GM21390 (cell line): ENCODE measurements around the gene WDR49.
"Not testable (repeated sequence)": the region's sequence is repeated elsewhere in the genome, so short reads cannot be mapped to it uniquely, and the experiment has no call there.

Source experiments
- ATAC-seq: cut with Tn5 transposase; IDR thresholded peaks from one replicate; pipeline ENCODE4 v1.9.1; 2021; ENCODE audit not compliant: unreplicated experiment

WDR49 gene

DNA sequence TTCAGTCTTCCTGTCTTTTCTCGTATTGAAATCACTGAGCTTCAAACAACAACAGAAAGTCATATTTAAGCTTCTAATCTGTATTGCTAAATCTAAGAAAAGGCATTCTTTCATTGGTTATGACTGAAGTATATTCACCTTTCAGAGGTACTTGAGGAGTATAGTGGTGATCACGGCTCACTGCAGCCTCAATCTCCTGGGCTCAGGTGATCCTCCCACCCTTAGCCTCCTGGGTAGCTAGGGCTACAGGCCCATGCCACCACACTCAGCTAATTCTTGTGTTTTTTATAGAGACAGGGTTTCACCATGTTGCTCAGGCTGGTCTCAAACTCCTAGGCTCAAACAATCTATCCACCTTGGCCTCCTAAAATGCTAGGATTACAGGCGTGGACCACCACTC is 38.7 kb downstream of the WDR49 start:
- no peak for ATAC-seq

DNA sequence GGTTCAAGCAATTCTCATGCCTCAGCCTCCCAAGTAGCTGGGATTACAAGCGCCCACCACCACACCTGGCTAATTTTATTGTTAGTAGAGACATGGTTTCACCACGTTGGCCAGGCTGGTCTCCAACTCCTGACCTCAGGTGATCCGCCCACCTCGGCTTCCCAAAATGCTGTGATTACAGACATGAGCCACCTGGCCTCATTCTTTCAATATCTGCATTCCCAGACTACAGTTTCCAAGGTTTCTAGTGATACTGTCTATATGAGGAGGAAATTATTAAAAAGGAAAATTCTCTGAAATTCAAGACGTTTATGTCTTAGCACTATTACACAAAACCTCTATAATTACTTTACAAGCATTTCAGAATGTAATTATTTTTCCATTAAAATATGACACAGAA is 39.5 kb downstream of the WDR49 start:
- not testable (repeated sequence) for ATAC-seq

DNA sequence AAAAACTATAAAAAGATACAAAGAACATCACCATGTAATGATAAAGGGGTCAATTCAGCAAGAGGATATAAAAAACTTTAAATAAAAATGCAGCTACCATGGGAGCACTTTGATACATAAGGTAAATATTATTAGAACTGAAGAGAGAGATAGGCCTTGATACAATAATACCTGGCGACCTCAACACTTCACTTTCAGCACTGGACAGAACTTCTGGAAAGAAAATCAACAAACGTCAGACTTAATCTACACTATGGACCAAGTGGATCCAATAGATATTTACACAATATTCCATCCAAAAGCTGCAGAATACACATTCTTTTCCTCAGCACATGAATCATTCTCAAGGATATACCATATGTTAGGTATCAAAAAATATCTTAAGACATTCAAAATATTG is 42.0 kb downstream of the WDR49 start:
- ATAC-seq, result no peak

DNA sequence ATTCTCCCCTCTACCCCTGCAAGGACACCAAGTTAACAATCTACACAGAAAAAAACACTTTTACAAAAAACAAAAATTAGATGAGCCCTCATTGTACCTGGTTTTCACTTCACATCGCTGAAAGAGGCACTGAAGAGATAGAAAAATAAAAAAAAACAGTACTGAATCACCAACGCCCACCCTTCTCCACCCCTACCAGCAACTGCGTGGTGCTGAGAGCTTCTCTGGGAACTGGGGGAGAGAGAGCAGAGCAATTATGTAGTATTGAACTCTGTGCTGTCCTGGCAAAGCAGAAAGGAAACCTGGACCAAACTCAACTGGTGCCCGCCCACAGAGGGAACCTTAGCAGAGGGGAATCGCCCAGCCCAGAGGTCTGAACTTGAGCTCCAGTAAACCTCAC is 44.6 kb downstream of the WDR49 start:
- ATAC-seq, result no peak

DNA sequence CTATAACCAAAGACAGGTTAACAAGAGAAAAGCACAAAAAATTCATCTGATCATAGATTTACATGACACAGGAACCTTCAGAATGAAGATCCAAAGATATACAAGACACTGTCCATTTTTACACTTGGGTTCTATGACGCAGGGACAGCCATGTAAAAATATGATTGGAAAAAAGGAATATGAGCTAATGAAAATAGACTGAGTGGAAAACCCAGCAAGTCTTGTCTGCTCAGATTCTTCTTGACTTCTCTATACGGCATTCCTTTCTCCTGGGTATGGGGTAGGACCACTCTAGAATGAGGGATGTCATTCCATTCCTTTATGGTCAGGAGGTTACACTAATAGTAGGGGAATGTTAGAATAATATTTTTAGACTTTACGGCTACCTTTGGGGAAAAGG is 46.9 kb downstream of the WDR49 start:
- ATAC-seq, result no peak

DNA sequence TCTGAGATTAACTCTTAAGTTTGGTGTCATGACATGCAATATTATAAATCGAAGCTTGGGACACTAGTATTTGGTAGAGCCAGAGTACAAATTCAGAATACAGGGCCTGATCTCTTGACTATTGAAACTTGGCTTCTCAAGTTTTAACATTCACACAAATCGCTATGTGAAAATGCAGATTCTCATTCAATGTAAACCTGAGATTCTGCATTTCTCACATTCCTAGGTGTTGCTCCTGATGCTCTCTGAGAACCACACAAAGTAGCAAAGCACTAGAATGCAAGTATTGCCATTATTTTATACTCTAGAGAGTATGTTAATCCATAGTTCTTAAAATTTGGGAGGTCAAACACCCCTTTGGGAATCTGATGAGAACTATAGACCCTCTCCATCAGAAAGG is 47.9 kb downstream of the WDR49 start:
- no peak for ATAC-seq

DNA sequence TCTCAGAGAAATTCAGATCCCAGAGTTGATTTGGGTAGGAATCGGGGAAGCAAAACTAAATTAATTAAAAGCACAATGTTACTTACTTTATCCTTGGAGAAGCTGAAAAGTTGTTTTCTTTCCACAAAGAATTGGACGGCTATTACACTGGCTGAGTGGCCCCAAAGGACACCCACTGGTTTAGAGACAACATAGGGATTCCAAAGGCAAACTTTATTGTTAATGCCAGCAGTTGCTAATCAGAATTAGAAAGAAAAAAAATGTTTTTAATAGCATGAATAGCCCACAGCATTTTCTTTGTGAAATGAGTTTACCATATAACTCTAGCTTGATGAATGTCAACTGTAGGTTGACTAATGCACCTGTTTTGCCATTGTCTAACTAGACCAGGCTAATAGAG is 51.7 kb downstream of the WDR49 start:
- ATAC-seq, result no peak

DNA sequence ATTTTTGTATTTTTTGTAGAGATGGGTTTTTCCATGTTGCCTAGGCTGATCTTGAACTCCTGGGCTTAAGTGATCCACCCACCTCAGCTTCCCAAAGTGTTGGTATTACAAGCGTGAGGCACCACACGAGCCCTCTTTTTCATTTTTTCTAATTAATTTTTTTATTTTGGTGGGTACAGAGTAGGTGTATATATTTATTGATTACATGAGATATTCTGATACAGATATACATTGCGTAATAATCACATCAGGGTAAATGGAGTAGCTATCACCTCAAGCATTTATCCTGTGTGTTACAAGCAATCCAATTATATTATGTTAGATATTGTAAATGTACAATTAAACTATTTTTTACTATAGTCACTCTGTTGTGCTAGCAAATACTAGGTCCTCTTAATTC is 66.1 kb downstream of the WDR49 start:
- ATAC-seq, result no peak

DNA sequence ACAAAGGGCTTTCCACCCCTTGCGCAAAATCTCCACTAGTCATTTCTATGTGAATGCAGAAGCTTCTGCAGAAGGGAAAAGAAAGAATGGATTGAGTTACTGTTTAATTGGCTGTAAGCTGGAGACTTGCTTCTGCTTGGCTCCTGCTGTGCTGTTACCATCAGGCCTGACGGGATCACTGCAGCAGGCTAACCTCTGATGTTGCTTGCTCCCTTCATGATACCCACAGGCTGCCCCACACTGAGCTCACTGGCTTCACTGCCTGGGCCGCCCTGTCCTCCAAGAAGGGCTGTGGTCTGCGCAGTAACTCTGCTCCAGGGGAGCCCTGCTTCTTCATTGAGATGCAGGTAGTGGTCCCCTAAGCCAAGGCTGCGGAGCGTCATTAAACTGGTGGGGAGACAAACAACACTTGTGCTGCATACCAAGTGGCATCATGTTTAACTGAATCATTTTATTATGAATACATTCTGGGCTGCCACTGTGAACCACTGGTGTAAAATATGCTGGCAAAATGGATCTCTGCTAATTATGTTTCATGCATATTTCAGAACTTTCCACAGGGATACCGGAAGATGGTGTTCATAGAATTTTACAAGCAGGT is 78.6 kb downstream of the WDR49 start:
- no peak for ATAC-seq

DNA sequence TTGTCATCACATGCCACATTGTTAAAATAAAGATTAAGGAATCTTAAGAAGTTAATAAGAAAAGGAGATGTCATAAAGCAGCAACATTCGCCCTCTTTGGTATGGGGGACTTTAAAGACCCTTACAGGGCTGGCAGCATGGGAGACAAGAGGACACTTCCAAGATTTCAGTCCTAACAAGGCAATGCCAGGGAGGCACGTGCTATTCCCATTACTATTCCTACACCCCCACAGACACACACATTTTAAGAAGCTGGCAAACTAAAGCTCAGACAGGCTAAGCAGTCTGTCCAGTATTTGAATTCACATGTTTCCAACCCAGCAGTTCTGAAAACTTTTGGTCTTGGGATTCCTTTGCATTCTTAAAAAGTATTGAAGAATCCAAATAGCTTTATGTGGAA is 80.8 kb downstream of the WDR49 start:
- no peak for ATAC-seq

DNA sequence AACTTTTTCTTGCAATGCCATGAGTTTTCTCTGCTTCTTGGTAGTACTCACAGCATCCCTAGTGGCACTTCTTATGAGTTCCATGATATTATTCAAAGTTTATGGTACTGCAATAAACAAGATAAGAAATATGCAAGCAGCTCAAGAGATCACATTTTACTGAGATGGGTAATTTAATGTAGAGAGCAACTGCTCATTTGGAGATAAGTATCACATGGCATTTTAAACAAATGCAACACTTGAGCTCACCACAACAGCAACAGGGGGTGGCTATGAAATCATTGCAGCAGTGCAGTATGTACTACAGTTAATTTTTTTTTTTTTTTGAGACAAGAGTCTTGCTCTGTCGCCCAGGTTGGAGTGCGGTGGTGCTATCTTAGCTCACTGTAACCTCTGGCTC is 85.1 kb downstream of the WDR49 start:
- no peak for ATAC-seq

DNA sequence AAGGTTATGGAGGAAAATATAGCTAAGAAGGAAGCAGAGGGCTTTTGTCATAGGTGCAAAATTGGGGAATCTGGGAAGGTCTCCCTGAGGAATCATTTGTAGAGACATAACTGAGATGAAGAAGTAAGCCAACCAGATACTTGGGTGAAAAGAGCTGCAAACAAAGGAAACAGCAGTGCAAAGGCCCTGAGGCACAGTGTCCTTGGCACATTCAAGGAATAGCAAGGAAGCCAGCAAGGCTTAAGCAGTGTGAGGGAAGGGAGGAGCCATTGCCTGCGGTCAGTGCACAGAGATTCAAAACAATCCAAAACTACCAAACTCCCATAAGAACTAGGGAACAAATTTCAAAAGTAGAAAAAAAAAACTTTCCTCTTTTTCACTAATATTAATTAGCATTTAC is 88.3 kb downstream of the WDR49 start:
- no peak for ATAC-seq

DNA sequence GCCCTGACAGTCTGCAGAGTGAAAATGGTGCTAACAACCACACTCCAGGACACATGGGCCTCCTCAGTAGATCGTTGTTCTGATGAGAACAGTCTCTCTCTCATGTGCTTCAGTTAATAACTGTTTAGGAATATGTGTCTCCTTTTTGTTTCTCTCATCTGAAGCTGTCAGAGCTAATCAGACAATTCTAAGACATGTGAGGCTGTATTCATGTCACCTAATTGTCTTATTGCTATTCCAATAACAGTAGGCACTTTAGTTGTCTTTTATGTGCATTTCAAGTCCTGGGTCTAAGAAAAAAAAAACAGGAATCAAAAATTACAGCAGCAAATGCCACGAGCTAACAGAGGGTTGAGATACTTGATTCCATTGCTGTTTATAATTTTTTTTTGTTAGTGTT is 89.1 kb downstream of the WDR49 start:
- no peak for ATAC-seq

DNA sequence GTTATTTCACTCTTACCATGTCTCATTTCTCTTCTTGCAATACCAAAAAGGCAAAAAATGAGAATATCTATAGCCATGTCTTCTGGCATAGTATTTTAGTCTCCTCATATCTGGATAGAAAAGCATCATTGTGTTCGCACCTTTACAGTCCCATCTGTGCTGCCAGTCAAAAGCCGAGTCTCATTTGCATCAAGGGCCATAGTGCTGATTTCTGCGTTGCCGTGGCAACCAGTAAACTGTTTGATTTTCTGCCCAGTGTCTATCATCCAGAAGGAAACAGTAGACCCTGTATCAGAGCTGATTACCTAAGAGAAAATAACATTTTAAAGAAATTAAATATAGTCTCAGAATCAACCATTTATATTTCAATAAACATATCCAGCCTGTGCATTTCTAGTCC is 93.8 kb downstream of the WDR49 start:
- no peak for ATAC-seq

DNA sequence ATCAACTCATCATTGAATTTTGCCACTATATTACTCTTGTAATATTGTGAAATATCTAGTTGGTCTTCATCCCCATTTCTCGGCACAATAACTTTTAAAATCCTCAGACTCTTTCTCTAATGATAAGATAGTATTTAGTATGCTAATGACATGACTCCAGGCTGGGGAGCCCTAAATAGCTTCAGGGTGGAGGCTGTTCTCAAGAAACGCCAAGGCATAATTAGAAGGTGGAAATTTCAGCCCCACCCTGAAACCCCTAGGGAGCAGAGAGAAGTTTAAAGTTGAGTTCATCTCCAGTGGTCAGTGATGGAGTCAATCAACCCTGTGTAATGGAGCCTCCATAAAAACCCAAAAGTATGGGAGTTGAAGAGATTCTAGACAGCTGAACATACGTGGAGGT is 98.8 kb downstream of the WDR49 start:
- ATAC-seq, result no peak

DNA sequence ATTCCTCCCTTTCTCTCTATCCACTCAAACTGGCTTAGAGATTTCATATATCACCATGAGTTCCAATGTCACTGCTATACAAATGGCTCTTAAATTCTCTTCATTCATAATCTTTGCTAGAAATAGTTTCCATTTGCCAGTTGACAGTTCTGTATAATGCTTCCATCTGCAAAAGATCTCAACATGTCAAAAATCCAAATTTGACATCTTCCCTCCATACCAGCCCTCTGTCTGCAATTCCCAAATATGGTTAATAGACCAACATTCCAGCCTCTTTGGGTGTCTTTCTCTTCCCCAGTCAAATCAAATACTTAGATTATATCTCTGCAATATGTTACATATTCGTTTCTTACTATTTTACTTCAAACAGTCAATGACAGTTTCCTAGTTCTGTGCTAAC is 115.7 kb downstream of the WDR49 start:
- ATAC-seq, result no peak

DNA sequence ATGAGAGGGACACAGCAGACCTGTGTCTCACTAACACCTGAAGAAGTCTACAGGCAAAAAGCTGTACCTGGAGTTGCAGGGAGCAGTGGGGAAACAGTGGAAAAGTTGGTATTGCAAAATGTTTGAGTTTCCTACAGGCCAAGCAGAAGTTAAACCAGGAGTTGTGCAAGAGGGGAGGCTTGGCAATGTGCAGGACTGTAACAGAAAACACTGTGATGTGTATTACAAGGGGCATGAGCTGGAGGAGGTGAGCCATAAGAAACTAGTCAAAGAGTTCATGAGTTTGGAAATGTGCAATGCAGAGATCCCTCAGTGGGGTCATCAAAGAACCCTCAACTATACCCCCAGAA is 132.8 kb downstream of the WDR49 start:
- ATAC-seq, result no peak

DNA sequence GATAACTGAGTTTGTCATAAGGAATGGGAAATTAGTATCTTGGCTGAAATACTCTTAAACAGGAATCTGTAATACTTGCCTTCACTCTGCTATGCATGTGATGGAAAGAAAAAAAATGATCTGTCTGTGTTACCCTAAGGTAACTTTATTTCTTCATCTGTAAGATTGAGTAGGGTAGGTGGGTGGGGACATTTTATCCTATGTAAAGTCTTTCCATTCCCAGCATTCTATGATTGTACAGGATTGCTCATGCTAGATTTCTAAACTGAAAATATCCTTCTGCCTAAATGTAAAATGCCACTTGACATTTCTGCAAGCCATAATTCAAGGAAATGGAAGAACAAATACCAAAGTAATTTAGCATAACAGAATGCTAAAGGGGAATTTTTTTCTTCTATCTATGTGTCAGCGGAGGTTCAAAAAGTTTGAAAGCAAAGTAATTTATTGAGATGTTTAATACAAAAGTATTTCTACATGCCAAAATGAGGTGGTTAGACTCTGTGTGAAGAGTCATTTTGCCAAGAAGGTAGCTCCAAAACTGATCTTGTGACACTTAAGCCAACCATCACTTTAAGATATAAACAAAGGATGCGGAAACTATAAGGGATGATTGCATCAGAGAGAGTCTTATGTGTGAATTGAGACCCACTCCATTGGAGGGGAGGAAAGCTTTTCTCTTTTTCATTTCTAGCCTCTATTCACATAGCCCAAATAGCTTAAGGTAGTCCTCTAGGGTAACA is 133.3 kb downstream of the WDR49 start:
- ATAC-seq, result no peak

DNA sequence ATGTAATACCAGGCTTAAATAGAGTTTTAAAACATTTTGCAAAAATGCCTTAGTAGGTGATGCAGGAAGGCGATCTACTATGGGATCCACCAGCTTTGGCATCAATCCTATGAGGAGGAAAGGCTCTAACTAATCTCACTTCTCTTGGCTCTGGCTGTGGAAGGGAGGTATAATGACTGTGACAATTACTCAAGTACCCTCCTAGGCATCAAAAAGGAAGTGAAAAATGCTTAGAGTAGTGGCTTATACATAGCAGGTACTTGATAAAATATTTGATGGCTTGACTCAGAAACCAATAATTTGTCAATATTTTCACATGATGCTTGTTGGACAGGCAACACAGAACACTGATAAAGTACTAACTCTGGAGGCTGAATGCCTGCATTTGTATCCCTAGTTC is 145.8 kb downstream of the WDR49 start:
- no peak for ATAC-seq

DNA sequence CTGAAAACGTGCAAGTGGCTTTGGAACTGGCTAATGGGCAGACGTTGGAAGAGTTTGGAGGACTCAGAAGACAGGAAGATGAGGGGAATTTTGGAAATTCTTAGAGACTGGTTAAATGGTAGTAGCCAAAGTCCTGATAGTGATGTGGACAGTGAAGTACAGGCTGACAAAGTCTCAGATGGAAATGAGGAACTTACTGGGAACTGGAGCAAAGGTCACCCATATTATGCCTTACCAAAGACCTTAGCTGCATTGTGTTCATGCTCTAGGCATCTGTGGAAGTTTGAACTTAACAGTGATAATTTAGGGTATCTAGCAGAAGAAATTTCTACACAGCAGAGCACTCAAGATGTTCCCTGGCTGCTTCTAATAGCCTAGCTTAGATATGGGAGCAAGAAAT is 151.3 kb downstream of the WDR49 start:
- ATAC-seq, result no peak

DNA sequence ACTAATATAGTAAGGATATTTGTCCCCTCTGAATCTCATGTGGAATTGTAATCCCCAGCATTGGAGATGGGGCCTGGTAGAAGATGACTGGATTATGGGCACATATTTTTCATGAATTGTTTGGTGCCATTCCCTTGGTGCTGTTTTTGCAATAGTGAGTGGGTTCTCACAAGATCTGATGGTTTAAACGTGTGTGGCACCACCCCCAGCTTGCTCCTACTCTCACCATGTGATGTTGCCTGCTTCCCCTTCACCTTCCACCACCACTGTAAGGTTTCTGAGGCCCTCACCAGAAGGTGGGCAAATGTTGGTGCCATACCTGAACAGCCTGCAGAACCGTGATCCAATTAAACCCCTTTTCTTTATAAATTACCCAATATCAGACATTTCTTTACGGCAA is 151.8 kb downstream of the WDR49 start:
- no peak for ATAC-seq

DNA sequence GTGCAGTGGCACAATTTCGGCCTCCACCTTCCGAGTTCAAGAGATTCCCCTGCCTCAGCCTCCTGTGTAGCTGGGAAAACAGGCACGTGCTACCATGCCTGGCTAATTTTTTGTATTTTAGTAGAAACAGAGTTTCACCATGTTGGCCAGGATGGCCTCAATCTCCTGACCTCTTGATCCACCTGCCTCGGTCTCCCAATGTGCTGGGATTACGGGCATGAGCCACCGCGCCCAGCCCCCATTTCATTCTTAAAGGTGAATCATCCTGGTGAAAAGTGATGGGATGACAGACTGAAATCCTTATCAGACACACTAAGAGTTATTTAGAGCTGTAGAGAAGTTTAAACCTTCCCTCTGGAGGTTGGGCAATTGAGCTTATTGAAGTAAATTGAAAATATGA is 155.8 kb downstream of the WDR49 start:
- ATAC-seq, result no peak

DNA sequence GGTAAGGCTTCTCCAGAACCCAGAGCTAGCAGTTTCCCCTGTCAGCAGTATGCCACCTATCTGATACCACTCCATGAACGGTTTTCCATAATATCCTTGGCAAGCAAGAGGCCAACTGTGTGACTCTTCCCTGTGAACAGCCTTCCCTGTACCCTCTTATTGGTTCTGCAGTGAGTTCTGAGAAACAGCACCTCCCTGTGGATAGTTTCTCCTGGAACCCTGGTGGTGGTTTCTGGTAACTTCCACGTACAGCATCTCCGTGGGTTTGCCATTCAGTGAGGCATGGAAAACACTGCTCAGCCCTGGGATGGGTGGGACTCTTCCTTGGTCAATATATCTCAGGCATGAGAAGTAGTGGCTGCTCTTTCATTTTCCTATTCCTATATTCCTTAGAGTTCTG is 160.5 kb downstream of the WDR49 start:
- ATAC-seq, result no peak
